GM19035 (cell line): ENCODE results near the gene HDDC3.

Experiments
- ATAC-seq: cut with Tn5 transposase; IDR thresholded peaks from one replicate; pipeline ENCODE4 v1.9.1; 2021; ENCODE audit not compliant: unreplicated experiment

The HDDC3 gene

GRCh38 chr15:90892498-90893174, 39.7 kb downstream of the HDDC3 start:
- no peak for ATAC-seq

GRCh38 chr15:90892023-90892422, 40.3 kb downstream of the HDDC3 start:
- ATAC-seq = no peak

GRCh38 chr15:90891346-90891949, 40.9 kb downstream of the HDDC3 start:
- ATAC-seq = no peak

GRCh38 chr15:90890839-90891238, 41.5 kb downstream of the HDDC3 start:
- no peak for ATAC-seq

GRCh38 chr15:90889736-90890456, 42.5 kb downstream of the HDDC3 start:
- ATAC-seq = no peak

GRCh38 chr15:90889313-90889730, 43.0 kb downstream of the HDDC3 start:
- ATAC-seq = no peak

- no peak for ATAC-seq
These were observed 45.3 kb downstream of the HDDC3 start for GRCh38 chr15:90887037-90887481.

GRCh38 chr15:90886291-90886614, 46.1 kb downstream of the HDDC3 start:
- ATAC-seq = no peak

GRCh38 chr15:90885432-90886290, 46.7 kb downstream of the HDDC3 start:
- no peak for ATAC-seq

- no peak for ATAC-seq
These were observed 47.5 kb downstream of the HDDC3 start for GRCh38 chr15:90884719-90885431.

GRCh38 chr15:90883976-90884718, 48.2 kb downstream of the HDDC3 start, which contains the start of gene FES:
TSS of gene FES (plus strand) at chr15:90884504. CDS start at chr15:90885046, 542 bp downstream.
- ATAC-seq = no peak

GRCh38 chr15:90883526-90883975, 48.8 kb downstream of the HDDC3 start:
- no peak for ATAC-seq

GRCh38 chr15:90882781-90883525, 49.4 kb downstream of the HDDC3 start:
- no peak for ATAC-seq

- no peak for ATAC-seq
These were observed 50.2 kb downstream of the HDDC3 start for GRCh38 chr15:90881978-90882721.

GRCh38 chr15:90881181-90881977, 51.0 kb downstream of the HDDC3 start:
- ATAC-seq = no peak

- ATAC-seq = no peak
These were observed 51.8 kb downstream of the HDDC3 start for GRCh38 chr15:90880381-90881145.
